ENCODE measurements around the gene ME2. TPM values are rescaled to one million over a fixed set of nuclear protein-coding genes. Genes with fewer than 3 reads are reported as not detected.

ME2 gene
- total and polyA plus RNA-seq, 2 donors = 35.6 to 65.9 TPM

GRCh38 chr18:50924372-50924771 lies 45.5 kb downstream of the ME2 start:
- Histone ChIP-seq H3K27ac (ENCODE audit: low read depth in 1 of 2, low read length in 1 of 2) (no peak overlapping the region), H3K27me3 (ENCODE audit: control insufficient read depth in 2 of 2, insufficient read depth in 1 of 2, low read length in 1 of 2) (no peaks in the 10 kb centered on the region), H3K4me3 (ENCODE audit: low read length in 2 of 2) (no peak overlapping the region), H3K36me3 (ENCODE audit: control insufficient read depth in 2 of 2, insufficient read depth in 2 of 2, low read length in 1 of 2) (peaks cover 5 to 58% of the 10 kb centered on the region in 2 donors), H3K4me1 (ENCODE audit: control insufficient read depth in 2 of 2, insufficient read depth in 2 of 2, low read length in 2 of 2) (no peaks in the 10 kb centered on the region), H3K9me3 (ENCODE audit: control insufficient read depth in 2 of 2, insufficient read depth in 1 of 2, low read length in 1 of 2) (no peaks in the 10 kb centered on the region)
- DNase-seq (ENCODE audit: low read depth in 6 of 9, low spot score in 9 of 9) = no peak
- 98% methylated on average over 2 of the region's 2 CpGs for WGBS

DNA sequence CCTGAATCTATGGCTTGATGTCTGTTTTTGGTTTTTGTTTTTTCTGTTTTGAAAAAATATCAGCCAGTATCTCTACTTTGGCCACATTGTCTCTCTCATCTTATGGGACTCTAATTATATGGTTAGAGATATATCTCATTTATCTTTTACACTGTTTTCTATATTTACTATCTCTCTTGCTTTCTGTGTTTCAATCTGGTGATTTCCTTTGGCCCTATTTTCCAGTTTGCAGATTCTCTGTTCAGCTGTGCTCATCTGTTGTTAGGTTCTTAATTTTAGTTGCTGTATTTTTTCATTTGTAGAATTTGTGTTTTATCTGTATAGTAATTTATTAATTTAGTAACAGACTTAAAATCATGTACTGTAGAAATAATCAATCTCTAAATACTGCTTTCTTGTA lies 47.6 kb downstream of the ME2 start:
- no peak overlapping the region for H3K4me3 ChIP-seq (ENCODE audit: low read length in 2 of 2)
- DNase-seq (ENCODE audit: low read depth in 6 of 9, low spot score in 9 of 9) = no peak
- H3K27ac ChIP-seq (ENCODE audit: low read depth in 1 of 2, low read length in 1 of 2) = no peak overlapping the region
- H3K4me1 ChIP-seq (ENCODE audit: control insufficient read depth in 2 of 2, insufficient read depth in 2 of 2, low read length in 2 of 2) = no peaks in the 10 kb centered on the region
- peaks cover 3 to 45% of the 10 kb centered on the region in 2 donors for H3K36me3 ChIP-seq (ENCODE audit: control insufficient read depth in 2 of 2, insufficient read depth in 2 of 2, low read length in 1 of 2)
- H3K9me3 ChIP-seq (ENCODE audit: control insufficient read depth in 2 of 2, insufficient read depth in 1 of 2, low read length in 1 of 2) = no peaks in the 10 kb centered on the region
- no peaks in the 10 kb centered on the region for H3K27me3 ChIP-seq (ENCODE audit: control insufficient read depth in 2 of 2, insufficient read depth in 1 of 2, low read length in 1 of 2)

DNA sequence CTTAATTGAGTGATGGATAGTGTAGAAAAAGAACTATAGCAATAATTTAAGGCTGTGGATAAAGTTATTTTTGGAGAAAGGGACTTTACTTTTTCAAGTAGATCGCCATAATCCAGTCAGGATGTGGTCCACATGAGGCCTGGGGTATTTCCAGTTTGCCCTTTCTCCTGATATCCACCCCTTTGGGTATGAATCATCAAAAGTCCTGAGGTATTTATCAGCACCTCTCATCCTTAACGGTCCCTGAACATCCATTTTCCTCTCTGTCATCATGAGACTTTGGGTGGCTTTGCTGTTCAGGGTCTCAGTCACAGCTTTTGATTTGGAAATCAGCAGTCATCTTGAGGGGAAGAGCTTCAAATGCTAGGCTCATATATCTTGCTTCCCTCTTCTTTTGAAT lies 49.6 kb downstream of the ME2 start:
- no peak for DNase-seq (ENCODE audit: low read depth in 6 of 9, low spot score in 9 of 9)
- Histone ChIP-seq H3K4me1 (ENCODE audit: control insufficient read depth in 2 of 2, insufficient read depth in 2 of 2, low read length in 2 of 2) (no peaks in the 10 kb centered on the region), H3K9me3 (ENCODE audit: control insufficient read depth in 2 of 2, insufficient read depth in 1 of 2, low read length in 1 of 2) (no peaks in the 10 kb centered on the region), H3K27me3 (ENCODE audit: control insufficient read depth in 2 of 2, insufficient read depth in 1 of 2, low read length in 1 of 2) (no peaks in the 10 kb centered on the region), H3K4me3 (ENCODE audit: low read length in 2 of 2) (no peak overlapping the region), H3K36me3 (ENCODE audit: control insufficient read depth in 2 of 2, insufficient read depth in 2 of 2, low read length in 1 of 2) (peaks cover 0 to 30% of the 10 kb centered on the region in 2 donors), H3K27ac (ENCODE audit: low read depth in 1 of 2, low read length in 1 of 2) (no peak overlapping the region)
- 95% methylated on average over 2 of the region's 2 CpGs for WGBS

DNA sequence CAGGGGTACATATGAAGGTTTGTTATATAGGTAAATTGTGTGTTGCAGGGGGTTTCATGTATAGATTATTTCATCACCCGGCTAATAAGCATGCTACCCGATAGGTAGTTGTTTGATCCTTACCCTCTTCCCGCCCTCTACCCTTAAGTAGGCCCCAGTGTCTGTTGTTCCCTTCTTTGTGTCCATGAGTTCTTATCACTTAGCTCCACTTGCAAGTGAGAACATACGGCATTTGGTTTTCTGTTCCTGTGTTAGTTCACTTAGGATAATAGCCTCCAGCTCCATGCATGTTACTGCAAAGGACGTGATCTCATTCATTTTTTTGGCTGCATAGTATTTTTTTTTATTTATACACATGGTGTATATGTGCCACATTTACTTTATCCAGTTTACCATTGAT lies 54.8 kb downstream of the ME2 start:
- Histone ChIP-seq H3K4me3 (ENCODE audit: low read length in 2 of 2) (no peak overlapping the region), H3K9me3 (ENCODE audit: control insufficient read depth in 2 of 2, insufficient read depth in 1 of 2, low read length in 1 of 2) (no peaks in the 10 kb centered on the region), H3K36me3 (ENCODE audit: control insufficient read depth in 2 of 2, insufficient read depth in 2 of 2, low read length in 1 of 2) (peaks cover 3 to 7% of the 10 kb centered on the region in 2 donors), H3K27ac (ENCODE audit: low read depth in 1 of 2, low read length in 1 of 2) (no peak overlapping the region), H3K4me1 (ENCODE audit: control insufficient read depth in 2 of 2, insufficient read depth in 2 of 2, low read length in 2 of 2) (no peaks in the 10 kb centered on the region), H3K27me3 (ENCODE audit: control insufficient read depth in 2 of 2, insufficient read depth in 1 of 2, low read length in 1 of 2) (no peaks in the 10 kb centered on the region)
- 99% methylated on average over 5 of the region's 5 CpGs for WGBS
- DNase-seq (ENCODE audit: low read depth in 6 of 9, low spot score in 9 of 9) = no peak

DNA sequence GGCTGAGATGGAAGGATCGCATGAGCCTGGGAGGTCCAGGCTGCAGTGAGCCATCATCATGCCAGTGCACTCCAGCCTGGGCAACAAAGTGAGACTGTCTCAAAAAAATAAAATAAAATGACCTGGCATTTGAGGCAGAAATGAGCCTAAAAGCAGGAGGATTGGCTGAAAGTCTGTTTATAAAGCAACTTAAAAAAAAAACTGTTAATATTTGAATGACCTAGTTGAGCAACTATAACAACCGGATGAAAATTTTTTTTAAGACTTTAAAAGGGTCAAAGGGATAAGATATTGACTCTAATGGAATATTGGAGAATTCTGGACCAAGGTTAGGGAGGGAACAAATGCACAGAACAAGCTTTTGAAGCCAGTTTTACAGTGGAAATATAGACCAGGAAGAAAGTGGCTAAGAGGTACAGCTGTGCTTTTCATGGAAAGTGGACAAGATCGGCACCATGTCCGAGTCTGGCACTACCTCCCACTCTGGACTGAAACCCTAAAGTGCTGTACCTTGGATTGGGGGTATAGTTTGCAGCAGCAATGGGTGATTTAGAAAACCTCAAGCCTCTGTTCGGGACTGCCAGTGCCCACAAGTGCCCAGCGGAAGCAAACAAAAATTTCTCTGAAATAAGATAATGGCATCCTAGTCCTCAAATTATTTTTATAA lies 55.8 kb downstream of the ME2 start:
- Histone ChIP-seq H3K4me1 (ENCODE audit: control insufficient read depth in 2 of 2, insufficient read depth in 2 of 2, low read length in 2 of 2) (no peaks in the 10 kb centered on the region), H3K36me3 (ENCODE audit: control insufficient read depth in 2 of 2, insufficient read depth in 2 of 2, low read length in 1 of 2) (peaks cover 3 to 7% of the 10 kb centered on the region in 2 donors), H3K27me3 (ENCODE audit: control insufficient read depth in 2 of 2, insufficient read depth in 1 of 2, low read length in 1 of 2) (no peaks in the 10 kb centered on the region), H3K9me3 (ENCODE audit: control insufficient read depth in 2 of 2, insufficient read depth in 1 of 2, low read length in 1 of 2) (no peaks in the 10 kb centered on the region), H3K27ac (ENCODE audit: low read depth in 1 of 2, low read length in 1 of 2) (no peak overlapping the region), H3K4me3 (ENCODE audit: low read length in 2 of 2) (no peak overlapping the region)
- WGBS = 96% methylated on average over 6 of the region's 6 CpGs
- DNase-seq (ENCODE audit: low read depth in 6 of 9, low spot score in 9 of 9) = no peak

DNA sequence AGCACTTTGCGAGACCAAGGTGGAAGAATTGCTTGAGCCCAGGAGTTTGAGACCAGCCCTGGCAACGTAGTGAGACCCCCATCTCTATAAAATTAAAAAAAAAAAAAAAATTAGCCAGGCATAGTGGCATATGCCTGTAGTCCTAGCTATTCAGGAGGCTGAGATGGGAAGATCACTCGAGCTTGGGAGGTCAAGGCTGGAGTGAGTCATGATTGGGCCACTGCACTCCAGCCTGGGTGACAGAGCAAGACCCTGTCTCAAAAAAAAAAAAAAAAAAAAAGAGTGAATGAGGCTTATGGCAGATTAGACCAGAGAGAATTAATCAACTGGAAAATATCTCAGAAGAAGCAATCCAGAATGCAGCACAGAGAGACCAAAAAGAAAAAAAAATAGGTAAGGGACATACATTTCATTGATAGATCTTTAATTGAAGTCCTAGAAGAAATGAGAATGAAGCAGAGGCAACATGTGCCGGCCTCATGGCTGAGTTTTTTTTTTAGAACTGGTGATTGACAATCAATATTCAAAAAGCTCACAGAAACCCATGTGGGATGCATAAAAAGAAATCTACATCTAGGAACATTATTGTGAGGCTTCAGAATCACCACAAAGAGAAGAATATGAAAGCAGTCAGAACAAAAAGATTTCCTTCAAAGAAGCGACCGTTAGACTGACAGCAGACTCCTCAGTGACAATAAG lies 56.7 kb downstream of the ME2 start:
- no peak overlapping the region for H3K27ac ChIP-seq (ENCODE audit: low read depth in 1 of 2, low read length in 1 of 2)
- H3K4me3 ChIP-seq (ENCODE audit: low read length in 2 of 2) = no peak overlapping the region
- H3K9me3 ChIP-seq (ENCODE audit: control insufficient read depth in 2 of 2, insufficient read depth in 1 of 2, low read length in 1 of 2) = no peaks in the 10 kb centered on the region
- DNase-seq (ENCODE audit: low read depth in 6 of 9, low spot score in 9 of 9) = no peak
- H3K4me1 ChIP-seq (ENCODE audit: control insufficient read depth in 2 of 2, insufficient read depth in 2 of 2, low read length in 2 of 2) = no peaks in the 10 kb centered on the region
- 86% methylated on average over 6 of the region's 6 CpGs for WGBS
- peaks cover 5 to 7% of the 10 kb centered on the region in 2 donors for H3K36me3 ChIP-seq (ENCODE audit: control insufficient read depth in 2 of 2, insufficient read depth in 2 of 2, low read length in 1 of 2)
- H3K27me3 ChIP-seq (ENCODE audit: control insufficient read depth in 2 of 2, insufficient read depth in 1 of 2, low read length in 1 of 2) = no peaks in the 10 kb centered on the region

- DNase-seq (ENCODE audit: low read depth in 6 of 9, low spot score in 9 of 9) = no peak
- Histone ChIP-seq H3K4me3 (ENCODE audit: low read length in 2 of 2) (no peak overlapping the region), H3K27me3 (ENCODE audit: control insufficient read depth in 2 of 2, insufficient read depth in 1 of 2, low read length in 1 of 2) (no peaks in the 10 kb centered on the region), H3K9me3 (ENCODE audit: control insufficient read depth in 2 of 2, insufficient read depth in 1 of 2, low read length in 1 of 2) (no peaks in the 10 kb centered on the region), H3K36me3 (ENCODE audit: control insufficient read depth in 2 of 2, insufficient read depth in 2 of 2, low read length in 1 of 2) (peaks cover 5 to 7% of the 10 kb centered on the region in 2 donors), H3K27ac (ENCODE audit: low read depth in 1 of 2, low read length in 1 of 2) (no peak overlapping the region), H3K4me1 (ENCODE audit: control insufficient read depth in 2 of 2, insufficient read depth in 2 of 2, low read length in 2 of 2) (no peaks in the 10 kb centered on the region)
- 98% methylated on average over 1 of the region's 1 CpG for WGBS
These were observed 58.3 kb downstream of the ME2 start for GRCh38 chr18:50937183-50937582.

GRCh38 chr18:50938912-50939311 lies 60.0 kb downstream of the ME2 start:
- Histone ChIP-seq H3K27me3 (ENCODE audit: control insufficient read depth in 2 of 2, insufficient read depth in 1 of 2, low read length in 1 of 2) (no peaks in the 10 kb centered on the region), H3K4me1 (ENCODE audit: control insufficient read depth in 2 of 2, insufficient read depth in 2 of 2, low read length in 2 of 2) (no peaks in the 10 kb centered on the region), H3K36me3 (ENCODE audit: control insufficient read depth in 2 of 2, insufficient read depth in 2 of 2, low read length in 1 of 2) (peaks cover 7 to 12% of the 10 kb centered on the region in 2 donors), H3K4me3 (ENCODE audit: low read length in 2 of 2) (no peak overlapping the region), H3K9me3 (ENCODE audit: control insufficient read depth in 2 of 2, insufficient read depth in 1 of 2, low read length in 1 of 2) (no peaks in the 10 kb centered on the region), H3K27ac (ENCODE audit: low read depth in 1 of 2, low read length in 1 of 2) (no peak overlapping the region)
- no peak for DNase-seq (ENCODE audit: low read depth in 6 of 9, low spot score in 9 of 9)
- WGBS = 97% methylated on average over 2 of the region's 2 CpGs

- H3K27ac ChIP-seq (ENCODE audit: low read depth in 1 of 2, low read length in 1 of 2) = no peak overlapping the region
- no peaks in the 10 kb centered on the region for H3K27me3 ChIP-seq (ENCODE audit: control insufficient read depth in 2 of 2, insufficient read depth in 1 of 2, low read length in 1 of 2)
- H3K4me3 ChIP-seq (ENCODE audit: low read length in 2 of 2) = no peak overlapping the region
- 96% methylated on average over 4 of the region's 4 CpGs for whole genome bisulfite sequencing
- H3K4me1 ChIP-seq (ENCODE audit: control insufficient read depth in 2 of 2, insufficient read depth in 2 of 2, low read length in 2 of 2) = no peaks in the 10 kb centered on the region
- no peaks in the 10 kb centered on the region for H3K9me3 ChIP-seq (ENCODE audit: control insufficient read depth in 2 of 2, insufficient read depth in 1 of 2, low read length in 1 of 2)
- no peak for DNase-seq (ENCODE audit: low read depth in 6 of 9, low spot score in 9 of 9)
- peaks cover 11 to 16% of the 10 kb centered on the region in 2 donors for H3K36me3 ChIP-seq (ENCODE audit: control insufficient read depth in 2 of 2, insufficient read depth in 2 of 2, low read length in 1 of 2)
These were observed 65.5 kb downstream of the ME2 start for GRCh38 chr18:50944245-50944932.
